ENCODE measurements around the gene KHDC4.
"Not testable (repeated sequence)": the region's sequence is repeated elsewhere in the genome, so short reads cannot be mapped to it uniquely, and the experiment has no call there.

KHDC4 gene

DNA sequence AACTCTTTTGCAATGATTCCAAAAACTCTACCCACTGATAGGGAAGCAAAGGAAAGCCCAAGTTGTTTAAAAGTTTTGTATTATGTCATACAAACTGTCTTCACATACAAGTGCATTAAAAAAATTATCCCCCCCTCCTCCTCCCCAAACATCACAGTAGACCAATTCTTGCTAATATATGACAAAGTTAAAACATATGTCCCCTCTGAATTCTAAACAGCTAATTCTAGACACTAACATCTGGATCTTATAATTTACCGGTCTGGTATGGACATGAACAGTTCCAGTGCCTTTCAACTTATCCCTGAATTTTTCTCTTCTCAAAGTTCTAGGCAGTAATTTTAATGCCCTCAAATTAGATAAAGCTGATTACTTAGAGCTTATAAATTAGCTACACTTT, 36.5 kb downstream of the KHDC4 start:
- no peak for DNase-seq

DNA sequence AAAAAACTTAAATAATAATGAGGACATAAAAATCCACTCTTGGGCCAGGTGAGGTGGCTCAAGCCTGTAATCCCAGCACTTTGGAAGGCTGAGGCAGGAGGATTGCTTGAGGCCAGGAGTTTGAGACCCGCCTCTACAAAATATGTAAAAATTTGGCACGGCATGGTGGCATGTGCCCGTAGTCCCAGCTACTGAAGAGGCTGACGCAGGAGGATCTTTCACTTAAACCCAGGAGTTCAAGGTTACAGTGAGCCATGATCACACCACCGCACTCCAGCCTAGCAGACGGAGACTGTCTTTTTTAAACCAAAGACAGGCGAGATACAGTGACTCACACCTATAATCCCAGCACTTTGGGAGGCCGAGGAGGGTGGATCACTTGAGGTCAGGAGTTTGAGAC, 37.7 kb downstream of the KHDC4 start:
- DNase-seq, result not testable (repeated sequence)

DNA sequence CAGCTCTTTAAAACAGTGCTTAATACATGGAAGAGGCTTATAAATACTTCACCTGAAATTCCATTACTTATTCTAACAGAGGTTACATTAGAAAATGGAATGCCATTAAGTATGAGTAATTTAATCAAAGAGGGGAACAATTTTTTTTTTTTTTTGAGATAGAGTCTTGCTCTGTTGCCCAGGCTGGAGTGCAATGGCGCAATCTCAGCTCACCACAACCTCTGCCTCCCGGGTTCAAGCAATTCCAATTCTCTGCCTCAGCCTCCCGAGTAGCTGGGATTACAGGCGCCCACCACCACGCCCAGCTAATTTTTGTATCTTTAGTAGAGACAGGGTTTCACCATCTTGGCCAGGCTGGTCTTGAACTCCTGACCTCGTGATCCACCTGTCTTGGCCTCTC, 38.6 kb downstream of the KHDC4 start:
- DNase-seq, result not testable (repeated sequence)

DNA sequence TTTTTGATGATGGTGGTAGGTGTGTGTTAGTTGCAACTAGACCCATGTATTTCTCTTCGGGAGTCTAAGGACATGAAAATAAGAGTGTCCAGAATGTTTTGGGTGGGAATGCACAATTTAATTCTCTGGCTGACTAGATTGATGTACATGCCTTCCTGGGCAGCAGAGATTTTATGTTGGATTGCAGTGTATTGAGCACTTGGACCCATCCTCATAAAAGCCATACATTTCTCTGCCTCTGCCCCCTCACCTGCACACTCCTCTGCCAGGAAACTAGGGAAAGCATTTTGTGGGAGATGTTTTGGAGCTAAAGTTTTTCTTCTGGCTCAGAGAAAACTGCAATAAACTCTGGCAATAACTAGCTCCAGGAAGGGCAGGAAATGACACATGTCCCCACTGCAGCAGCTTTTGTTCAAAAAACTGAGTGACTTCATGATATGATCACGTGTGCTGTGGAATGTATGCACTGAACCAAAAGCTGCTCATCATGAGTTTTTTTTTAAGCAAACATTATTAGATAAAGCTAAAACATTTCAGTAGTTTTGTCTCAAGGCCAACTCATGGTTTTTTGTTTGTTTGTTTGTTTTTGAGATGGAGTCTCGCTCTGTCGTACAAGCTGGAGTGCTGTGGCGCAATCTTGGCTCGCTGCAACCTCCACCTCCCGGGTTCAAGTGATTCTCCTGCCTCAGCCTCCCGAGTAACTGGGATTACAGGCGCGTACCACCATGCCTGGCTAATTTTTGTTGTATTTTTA, 40.6 kb downstream of the KHDC4 start:
- DNase-seq, result no peak

DNA sequence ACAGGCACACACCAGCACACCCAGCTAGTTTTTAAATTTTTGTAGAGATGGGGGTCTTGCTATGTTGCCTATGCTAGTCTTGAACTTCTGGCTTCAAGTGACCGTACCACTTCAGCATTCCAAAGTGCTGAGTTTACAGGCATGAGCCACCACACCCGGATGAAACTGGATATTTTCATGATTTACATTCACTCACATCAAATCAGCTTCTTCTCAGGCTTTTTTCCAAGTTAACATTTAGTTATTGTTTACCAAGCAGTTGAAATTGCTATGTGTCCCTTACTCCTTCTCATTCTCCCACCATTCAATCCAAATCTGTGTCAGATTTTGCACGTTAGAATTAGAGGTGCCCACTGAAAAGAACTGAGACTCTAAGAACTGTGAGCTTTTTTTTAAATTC, 41.4 kb downstream of the KHDC4 start:
- no peak for DNase-seq

DNA sequence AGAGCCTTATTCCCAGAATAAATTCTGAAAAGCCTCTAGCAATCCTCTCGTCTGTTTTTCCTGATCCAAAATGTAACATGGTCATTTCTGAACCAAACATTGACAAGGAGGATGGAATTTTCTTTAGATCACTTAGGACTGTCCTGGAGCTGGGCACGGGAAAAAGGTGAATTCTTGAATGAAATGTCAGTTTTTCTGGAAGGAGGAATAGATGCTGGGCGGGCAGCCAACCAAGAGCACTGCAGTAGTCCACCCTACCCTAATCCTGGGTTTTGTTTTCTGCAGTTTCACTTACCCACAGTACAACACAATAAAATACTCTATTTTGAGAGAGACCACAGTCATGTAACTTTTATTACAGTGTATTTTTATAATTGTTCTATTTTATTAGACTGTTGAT, 44.0 kb downstream of the KHDC4 start:
- DNase-seq, result no peak

DNA sequence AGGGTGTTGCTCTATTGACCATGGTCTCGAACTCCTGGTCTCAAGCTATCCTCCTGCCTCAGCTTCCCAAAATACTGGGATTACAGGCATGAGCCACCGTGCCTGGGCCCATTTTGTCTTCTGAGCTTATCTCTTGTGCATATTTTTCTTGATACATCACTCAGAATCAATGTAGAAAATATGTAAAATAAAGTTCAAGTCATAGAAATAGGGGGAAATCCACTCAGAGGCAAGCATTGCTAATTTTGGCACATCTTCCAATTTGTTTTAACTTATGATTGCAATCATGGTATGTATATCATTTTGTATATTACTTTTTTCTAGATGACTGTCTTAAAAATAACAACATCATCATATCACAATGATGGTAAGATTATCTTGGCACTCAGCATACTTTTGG, 44.6 kb downstream of the KHDC4 start:
- DNase-seq, result no peak

DNA sequence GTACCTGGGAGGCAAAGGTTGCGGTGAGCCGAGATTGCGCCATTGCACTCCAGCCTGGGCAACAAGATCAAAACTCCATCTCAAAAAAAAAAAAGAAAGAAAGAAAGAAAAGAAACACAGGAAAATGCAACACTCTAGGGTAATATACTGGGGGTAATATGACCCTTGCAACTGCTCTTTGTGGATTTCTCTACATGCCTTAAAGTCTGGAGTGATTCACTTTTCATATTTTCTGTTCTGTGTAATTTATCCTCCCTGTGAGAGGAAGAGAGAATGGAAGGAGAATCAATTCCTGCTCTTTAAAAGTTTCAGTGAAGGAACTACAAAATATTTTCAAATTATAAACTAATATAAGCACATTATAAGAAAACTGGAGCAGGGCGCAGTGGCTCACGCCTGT, 45.7 kb downstream of the KHDC4 start:
- DNase-seq, result no peak

DNA sequence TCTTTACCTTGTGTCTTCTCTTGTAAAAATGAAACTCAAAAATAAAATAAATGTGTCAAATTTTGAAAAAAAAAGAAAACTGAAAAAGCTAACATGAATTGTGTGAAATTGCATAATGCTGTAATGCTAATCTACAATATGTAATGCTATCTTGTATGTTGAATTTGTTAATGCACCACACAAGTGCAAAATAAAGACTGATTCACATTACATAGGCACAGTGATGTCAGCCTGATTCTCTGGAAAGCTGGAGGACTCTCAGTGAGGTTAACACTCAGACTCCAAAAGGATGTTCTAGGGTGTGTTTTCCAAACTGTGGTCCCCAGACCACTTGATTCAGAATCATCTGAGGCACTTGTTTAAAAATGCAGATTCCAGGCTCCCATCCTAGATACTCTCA, 49.2 kb downstream of the KHDC4 start:
- DNase-seq, result no peak

DNA sequence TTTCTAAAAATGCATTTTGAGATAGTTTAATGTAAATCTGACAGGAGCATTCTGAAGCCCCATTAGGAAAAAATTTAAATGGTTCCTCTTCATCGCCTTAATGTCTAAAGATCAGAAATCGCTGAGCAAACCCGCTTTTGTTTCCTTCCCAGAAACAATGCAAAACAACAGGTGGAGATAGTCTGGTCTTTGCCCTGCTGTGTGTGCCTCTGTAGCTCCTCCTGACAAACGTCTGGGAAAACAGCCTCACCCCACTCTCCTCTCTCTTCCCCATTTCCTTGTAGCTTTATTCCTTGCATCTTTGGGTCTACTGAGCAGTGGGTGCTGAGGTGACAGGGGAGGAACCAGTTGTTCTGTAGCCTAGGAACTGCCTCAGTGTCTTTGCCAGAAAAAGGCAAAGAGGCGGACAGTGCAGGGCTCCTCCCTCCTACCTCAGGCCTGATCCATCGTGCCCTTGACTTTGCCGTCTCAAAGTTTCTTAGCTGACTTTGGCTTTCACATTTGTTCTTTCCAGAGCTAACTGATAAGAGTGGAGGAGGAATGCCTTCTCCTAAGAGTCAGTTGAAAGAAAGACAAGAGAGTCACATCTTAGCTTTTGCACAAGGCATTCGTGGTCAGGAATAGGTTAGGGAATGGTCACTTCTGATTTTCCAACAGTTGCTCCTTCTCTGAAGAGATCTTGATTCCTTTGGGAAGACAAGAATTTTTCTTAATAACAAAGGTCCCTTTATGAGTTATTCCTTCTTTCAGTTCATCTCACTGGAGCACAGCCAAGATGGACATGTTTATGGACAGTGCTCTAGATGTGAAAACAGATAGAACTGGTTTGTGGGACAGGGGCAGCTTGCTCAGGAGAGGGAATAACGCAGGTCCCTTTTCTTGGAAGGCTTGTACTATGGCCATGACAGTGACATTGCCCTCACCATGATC, 49.9 kb downstream of the KHDC4 start:
- DNase-seq, result no peak

DNA sequence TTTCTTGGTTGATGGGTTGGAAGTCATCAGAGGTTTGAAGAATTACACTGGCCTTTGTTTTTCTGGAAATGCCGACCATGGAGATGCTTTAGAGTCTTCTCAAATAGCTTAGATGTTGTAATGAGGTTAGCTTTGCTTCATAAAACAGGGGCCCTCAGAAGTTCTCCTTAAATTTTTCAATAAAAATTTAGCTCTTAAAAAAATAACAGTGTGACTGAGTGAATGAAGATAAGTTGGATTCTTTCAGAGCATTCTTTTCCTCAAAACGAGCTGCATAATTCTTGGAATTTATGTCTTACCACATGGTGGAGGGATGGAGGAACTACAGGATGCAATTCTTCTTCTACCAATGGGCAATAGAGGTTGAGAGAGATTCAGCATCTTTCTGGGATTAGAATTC, 51.4 kb downstream of the KHDC4 start:
- DNase-seq, result no peak

DNA sequence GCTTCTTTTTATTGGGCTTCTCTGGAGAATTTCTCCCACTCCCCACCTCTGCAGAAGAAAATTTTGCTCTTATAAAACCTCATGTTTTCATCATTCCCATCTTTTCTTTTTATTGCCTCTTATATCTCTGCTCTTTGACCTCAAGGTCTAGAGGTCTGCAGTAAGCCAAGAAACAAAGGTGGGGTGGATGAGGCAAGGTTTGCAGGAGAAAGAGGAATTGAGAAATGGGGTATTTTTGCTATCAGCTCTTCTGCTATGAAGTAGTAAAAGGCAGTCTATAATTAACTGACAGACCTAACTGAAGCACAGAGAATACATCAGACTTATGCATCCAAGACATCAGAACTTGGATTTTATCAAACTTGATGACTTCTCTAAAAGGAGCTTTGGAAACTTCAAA, 52.0 kb downstream of the KHDC4 start:
- no peak for DNase-seq

DNA sequence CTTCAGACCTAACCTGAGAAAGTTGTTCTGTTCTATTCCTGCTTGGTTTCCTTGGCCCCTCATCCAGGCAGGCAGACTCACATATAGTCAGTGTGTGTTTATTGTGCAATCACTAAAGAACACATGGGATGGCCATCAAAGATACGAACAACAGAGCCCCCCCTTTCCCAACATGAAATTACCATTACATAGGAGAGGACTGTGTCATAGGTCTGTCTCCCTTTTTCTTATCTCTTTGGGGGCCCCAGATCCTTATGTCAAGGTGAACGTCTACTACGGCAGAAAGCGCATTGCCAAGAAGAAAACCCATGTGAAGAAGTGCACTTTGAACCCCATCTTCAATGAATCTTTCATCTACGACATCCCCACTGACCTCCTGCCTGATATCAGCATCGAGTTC, 53.3 kb downstream of the KHDC4 start:
- DNase-seq, result no peak

DNA sequence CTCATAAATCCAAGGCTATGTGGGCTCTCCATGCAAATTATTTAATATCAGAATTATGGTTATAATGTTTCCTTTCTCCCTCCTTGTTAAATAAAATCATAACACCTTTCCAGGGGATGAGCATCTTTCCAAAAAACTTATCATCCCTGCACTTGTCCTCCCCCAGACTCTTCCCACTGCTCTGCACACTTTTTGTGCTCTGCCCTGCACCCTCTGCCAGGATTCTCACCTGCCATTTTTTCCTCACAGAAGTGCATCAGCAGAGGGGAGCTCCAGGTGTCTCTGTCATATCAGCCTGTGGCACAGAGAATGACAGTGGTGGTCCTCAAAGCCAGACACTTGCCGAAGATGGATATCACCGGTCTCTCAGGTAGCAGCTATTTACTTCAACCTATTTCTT, 54.0 kb downstream of the KHDC4 start:
- no peak for DNase-seq

DNA sequence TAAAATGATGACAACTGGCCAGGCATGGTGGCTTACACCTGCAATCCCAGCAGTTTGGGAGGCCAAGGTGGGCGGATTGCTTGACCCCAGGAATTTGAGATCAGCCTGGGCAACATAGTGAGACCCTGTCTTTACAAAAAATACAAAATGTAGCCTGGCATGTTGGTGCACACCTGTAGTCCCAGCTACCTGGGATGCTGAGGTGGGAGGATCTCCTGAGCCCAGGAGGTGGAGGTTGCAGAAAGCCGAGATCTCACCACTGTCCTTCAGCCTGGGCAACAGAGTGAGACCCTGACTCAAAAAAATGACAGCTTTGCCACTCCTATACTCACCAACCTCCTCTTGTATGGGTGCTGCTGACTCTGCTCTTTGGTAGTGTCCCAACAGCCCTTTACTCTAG, 56.3 kb downstream of the KHDC4 start:
- no peak for DNase-seq

DNA sequence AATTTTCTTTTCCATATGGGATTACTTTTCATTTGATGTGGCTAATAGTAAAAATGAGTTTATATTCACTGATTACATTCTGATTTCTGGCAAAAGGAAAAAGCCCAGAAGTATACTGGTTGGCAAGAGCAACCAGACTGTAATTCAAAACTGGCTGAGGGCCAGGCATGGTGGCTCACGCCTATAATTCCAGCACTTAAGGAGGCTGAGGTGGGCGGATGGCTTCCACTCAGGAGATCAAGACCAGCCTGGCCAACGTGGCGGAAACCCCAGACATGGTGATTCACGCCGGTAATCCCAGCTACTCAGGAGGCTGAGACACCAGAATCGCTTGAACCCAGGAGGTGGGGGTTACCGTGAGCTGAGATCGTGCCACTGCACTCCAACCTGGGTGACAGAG, 60.4 kb downstream of the KHDC4 start:
- no peak for DNase-seq

DNA sequence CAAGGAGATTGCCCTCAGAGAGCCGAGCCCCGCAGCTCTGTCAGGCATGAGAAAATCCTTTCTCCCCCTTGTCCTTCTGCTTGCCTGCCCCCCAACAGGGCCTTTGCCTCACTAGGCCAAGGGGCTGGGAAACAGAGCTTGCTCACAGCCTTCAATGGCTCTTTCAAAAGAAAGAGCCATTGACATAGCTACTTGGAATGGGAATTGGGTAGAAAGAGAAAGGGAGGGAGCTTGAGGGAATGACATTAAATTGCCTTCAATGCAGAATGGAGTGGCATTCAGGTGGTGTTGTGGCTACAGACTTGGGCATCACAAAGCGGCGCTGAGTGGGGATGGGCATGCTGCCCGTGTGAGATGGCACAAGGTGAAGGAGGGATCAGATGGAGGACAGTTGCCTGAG, 61.7 kb downstream of the KHDC4 start:
- DNase-seq, result no peak

DNA sequence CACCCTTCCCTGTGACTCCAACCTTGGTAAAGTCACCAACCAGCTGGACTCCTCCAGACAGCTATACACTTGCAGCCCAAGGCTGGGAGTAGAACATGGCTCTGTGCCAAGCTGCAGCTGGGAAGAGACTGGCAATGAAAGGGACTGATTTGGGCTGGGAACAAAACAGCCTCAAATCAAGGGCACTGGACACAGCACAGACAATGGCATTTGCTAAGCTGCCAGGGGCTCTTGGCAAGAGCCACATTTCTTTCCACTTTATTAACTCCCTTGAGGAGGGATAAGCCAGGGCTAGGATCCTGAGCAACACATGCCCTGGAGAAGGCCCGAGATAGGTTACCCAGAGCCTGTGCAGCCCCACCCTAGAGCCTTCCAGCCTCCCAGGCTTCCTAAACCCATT, 62.8 kb downstream of the KHDC4 start:
- no peak for DNase-seq

DNA sequence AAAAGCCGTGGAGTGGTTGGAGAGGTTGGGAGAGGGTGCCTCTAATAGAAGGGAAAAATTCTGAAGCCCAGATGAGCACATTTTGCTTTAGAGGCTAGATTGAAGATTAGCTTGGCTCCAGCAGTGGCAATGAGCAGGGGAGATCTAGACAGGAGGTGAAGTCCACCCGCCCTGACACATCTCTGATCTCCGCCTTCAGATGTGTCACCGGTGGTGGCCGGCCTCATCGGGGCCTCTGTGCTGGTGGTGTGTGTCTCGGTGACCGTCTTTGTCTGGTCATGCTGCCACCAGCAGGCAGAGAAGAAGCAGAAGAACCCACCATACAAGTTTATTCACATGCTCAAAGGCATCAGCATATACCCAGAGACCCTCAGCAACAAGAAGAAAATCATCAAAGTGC, 66.4 kb downstream of the KHDC4 start:
- no peak for DNase-seq

DNA sequence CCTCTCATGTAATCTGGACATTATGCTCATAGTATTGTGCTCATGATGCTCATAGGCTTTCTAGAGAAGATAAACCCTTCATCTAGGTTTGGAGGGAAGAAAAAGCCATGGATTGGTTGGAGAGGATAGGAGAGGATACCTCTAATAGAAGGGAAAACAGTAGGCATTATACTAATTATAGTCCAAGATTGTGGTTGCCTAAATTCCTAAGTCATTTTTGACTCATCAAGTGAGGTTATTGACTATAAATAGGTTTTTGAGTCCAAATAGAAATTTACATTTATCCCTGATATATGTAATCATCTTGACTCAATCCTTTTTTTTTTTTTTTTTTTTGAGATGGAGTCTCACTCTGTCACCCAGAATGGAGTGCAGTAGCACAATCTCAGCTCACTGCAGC, 69.8 kb downstream of the KHDC4 start:
- DNase-seq, result no peak

Measured in activated CD4-positive, alpha-beta T cell treated with anti-CD3 and anti-CD28 coated beads, Interleukin-2, amount 50 U/mL, for 48 hours (primary cell).